Suppressor macrophage treated with lipopolysaccharide for 4 hours (primary cell): Measurements from ENCODE around the gene DAD1.

Experiments
- DNase-seq: peaks from one replicate; pipeline ENCODE4 v3.0.0-alpha.2; 2020

The DAD1 gene

DNA sequence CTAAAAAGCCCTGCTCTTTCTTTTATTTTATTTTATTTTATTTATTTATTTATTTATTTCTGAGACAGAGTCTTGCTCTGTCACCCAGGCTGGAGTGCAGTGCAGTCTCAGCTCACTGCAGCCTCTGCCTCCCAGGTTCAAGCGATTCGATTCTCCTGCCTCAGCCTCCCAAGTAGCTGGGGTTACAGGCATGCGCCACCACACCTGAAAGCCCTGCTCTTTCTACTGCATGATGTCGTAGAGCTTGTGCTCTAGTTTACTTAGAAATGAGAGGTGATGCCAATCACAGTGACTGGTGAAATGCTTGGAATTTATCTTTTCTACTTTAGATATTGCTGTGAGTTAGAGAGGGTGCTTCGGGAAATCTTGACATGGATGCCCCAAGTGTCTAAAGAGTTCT, 54.5 kb downstream of the DAD1 start:
- DNase-seq = no peak

DNA sequence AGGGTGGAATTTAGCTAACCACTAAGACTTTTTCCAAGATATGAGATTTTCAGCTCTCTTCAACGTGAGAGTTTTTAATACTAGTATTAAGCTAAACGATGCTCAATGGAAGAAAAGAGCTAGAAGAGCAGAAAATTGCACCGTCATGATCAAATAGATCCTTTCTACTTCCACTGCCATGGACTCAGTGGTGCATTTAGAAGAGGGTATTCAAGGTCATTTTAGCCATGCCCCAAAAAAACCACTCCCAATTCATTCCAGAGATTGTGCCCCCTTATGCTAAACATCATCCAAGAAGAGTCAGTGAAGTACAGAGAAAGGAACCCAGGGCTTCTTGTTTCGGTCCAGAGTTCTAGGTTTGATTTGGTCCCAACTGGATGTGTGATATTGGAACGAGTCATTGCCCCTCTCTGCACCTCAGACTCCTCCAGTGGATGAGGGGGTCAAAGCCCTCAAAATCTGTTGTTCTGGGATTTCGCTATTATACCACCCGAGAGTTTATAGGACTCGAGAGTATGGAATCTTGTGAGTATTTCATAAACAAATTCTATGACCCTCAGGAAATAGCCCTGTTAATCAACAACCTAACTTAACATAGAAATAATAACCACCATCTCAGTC, 55.2 kb downstream of the DAD1 start:
- no peak for DNase-seq

DNA sequence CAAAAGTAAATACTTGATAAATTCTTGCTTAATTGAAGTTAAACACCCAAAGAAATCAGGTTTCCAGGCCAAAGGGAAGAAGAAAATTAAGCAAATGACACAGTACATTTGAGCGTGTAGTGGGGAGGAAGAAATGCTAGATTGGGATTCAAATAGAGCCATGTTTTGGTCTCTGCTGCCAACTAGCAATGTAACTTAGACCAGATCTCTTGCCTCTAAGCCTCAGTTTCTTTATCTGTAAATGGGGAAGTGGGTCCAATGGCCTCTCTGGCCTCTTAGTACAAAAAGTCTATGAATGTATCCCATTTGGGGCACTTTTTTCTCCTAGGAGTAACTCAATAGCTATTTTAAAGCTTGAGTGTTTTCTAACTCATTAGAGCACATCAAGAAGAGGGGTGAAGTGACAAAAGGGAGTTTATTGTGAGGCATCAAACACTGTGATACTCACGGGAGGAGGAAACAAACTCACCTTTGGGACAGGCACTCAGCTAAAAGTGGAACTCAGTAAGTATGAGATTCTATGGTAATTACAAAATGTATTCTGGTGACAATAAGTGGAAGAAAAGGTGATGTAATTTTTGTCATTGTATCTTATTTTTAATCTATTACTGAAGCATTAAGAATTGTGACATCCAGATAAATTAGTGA, 55.8 kb downstream of the DAD1 start:
- DNase-seq = no peak

DNA sequence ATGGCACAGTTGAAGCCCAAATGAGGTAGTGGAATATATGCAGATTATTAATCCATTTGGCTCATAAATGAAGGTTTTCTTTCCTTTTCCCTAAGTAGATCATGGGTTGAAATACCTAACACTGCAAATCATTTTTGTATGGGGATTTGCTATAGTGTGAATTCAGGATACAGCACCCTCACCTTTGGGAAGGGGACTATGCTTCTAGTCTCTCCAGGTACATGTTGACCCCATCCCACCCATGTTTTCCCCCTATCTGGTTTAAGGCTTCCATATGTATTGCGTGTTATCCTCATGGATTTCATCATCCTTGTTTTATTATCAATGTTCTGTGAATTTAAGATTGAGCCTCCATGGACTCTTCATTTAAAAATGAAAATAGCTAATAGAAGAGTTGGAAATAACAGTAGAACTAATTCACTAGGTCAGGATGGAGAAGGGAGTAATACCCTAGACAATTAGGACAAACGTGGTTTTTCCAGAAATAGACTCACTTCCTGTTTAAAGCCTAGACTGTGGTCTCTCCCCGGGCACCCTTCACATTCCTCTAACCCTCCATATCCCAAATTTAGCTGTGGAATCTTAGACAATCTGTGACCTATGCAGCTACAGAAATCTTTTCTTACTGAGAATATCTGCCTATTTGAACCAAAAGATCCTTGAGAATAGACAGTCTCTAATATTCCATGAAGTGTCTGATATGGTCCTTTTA, 56.5 kb downstream of the DAD1 start:
- no peak for DNase-seq

DNA sequence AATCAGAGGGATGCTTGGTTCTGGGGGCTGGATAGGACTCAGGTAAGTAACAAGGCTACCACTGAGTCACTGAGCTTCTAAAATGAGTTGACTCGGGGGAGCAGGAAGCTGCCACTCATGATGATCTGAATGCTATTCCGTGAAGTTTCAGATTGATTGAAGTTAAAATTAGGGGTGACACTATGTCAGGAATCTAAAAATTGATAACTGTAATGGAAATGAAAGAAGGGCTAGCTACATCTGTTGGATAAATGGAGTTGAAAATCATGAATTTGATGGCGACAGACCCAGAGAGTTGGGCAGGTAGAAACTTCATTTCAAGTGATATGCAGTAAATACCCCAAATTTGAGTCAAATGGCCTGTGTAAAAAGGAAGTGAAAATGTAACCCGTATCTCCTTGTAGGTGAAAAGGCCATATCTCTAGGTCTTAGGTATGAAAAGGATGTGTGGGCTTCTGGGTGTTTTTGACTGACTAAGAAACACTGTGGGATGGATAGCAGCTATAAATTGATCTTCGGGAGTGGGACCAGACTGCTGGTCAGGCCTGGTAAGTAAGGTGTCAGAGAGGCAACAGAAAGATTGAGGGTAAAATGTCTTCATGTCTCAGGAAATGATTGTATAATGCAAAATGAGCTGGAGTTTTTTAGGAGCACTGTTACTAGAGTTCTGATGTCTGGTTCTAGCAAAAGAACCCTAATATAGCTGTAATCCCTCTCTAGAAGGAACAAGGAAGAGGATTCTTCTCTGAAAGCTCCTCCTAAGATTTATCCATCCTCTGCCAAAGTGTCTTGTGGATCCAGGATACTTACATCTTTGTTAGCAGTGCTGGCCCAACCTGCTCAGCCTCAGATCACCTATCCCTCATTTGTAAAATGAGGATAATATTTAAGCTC, 57.3 kb downstream of the DAD1 start:
- DNase-seq = no peak

DNA sequence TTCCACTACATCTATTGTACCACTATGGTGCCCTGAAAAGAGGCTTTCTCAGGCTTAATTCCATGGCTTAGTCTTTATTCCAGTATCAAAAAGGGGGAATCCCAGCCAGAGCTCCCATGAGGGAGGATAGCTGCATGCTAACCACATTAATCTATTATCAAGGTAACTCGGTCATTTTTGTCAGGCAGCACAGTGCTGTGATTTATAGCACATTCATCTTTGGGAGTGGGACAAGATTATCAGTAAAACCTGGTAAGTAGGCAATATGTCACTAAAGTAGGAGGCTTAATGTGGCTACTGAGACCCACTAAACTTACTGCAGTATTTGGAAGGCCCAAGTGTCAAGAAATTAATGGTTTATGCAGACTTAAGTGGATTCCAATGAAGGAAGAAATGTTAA, 58.9 kb downstream of the DAD1 start:
- DNase-seq = no peak

DNA sequence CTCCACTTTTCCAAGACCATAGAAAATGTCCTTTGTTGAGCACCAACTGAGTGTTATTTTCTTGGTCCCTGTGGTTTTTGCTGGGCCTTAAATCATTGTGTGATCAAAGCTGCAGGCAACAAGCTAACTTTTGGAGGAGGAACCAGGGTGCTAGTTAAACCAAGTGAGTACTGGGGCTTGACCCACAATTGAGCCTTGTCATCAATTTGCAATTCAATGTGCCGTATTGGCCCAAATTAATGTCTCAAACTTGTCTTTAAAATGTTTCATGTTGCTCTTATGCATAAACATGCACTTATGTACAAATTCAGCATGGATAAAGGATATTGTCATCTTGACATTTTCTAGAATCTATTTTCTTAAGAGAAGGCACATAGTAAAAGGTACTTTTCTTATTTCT, 62.3 kb downstream of the DAD1 start:
- DNase-seq = no peak

DNA sequence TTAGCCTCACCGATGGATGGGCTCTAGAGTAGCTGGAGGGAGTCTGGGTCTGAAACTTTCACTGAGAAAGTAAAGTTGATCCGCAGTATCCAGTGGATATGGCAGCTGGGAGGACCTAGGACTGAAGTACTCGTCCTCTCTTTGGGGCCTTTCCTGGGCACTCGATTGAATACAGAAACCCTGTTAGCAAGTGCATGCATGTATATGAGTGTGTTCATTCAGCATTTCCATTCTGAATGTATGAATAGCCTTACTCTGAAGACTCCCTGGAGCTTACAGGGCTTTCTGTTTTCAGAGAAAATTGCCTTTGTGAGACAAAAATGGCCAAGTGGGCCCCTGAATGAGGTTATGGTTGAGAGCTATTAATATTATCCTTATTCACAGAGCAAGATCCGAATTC, 62.8 kb downstream of the DAD1 start:
- no peak for DNase-seq

DNA sequence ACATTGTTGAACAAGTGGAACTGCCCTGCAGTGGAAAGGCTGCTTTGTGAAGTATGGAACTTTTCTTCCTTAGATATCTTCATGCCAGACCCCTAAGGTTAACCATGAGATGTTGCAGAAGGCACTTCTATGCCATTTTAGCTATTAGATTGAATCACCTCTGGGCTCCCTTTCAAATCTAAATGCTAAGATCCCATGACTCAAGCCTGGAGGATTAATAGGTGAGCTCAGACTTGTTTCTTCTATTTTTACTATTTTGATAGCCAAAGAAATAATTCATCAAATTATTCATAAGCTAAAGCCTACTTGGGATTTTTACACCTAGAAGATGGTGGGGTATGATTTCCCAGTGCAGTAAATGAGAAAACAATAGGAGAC, 64.3 kb downstream of the DAD1 start:
- DNase-seq = no peak

DNA sequence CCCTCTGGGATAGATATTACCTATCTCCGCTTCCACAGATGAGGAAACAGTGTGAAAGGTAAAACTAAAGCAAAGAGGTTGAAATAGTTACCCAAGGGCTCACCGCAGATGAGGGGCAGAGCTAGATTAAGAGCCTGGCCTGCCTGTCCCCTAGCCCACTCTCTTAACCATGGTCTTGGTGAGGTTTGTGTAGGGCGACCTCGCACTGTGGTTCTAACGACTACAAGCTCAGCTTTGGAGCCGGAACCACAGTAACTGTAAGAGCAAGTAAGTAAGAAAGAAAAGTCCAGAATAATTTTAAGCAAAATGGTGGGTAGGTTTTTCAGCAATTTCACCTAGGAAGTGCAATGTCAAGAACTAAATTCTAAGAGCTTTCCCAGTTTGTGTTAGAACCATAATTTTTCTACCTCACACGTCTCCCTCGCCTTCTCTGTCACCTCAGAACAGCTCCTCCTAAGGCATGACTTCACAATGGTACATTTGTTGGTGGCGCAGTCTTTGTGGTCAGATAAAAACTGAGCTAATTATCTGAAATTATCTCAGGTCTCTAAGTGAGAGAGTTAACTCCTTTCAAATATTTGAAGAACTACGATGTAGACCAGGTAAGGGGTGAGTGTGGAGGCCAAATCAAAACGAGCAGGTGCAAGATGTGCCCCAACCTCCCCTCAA, 64.8 kb downstream of the DAD1 start:
- DNase-seq = no peak

DNA sequence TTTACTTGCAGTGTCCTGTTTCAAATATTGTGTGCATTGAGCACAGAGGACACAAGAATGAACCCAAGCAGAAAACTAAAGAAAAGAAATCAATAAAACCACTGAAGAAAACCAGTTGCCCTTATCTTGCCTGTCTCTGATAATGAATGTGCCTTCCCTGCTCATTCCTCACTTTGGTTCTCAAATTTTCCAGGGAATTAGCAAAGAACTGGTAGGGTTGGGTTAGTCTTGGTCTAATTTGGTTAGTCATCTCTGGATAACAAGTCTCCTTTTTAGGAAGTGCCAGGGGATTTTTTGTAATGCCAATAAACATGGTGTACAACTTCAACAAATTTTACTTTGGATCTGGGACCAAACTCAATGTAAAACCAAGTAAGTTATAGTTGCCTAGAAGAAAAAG, 65.7 kb downstream of the DAD1 start:
- DNase-seq = no peak

DNA sequence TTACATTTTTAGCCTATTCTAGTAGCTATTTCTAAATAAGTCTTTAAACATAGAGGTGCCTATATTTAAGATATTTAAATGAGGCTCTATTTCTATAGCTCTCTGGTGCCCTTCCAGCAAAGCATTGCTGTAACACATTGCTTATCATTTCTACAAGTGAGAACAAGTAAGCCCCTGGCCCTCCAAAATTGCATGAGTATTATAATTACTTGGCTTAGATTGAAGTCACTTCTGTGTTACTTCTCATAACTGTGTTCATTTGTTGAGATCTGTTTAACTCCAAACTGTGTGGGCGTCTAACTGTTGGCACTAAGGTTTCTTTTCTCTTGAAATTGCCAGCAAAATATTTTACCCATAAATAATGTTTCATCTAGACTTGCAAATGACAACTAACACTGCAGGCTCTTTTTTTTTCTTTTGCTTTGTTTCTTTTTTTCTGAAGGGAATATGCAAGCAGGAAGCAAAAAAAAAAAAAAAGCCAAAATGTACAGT, 66.5 kb downstream of the DAD1 start:
- peak; percentile 27 for DNase-seq

DNA sequence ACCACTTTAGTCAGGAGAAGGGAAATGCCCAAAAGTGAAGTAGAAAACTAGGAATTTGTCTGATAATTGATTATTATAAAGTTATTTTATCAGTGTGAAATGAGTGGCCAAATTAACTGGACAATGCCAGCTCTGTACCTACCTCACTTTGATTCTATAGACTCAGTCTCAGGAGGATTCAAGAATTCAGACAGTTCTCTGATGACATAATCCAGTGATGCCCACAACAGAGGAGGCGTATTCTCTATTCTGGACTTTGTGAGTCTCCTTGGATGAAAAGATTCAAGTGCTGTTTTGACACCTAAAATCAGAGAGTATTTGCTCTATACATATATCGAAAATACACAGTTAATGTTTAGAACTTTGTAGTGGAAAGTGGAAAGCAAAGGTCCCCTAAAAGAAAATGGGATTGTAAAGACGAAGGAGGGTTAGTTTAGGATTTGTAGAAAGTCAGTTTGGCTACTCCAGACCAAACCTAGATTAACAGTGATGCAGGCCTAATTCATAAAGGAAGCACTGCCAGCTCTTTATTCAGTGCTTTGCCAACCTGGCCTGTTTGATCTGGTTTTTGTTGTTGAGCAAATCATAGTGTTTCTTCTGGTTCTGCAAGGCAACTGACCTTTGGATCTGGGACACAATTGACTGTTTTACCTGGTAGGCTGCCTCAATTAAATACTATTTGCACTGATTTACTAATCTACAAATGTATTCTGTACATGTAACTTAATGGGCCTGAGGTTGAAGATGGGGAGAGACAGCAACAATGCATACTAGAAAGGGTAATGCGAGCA, 67.4 kb downstream of the DAD1 start:
- no peak for DNase-seq

DNA sequence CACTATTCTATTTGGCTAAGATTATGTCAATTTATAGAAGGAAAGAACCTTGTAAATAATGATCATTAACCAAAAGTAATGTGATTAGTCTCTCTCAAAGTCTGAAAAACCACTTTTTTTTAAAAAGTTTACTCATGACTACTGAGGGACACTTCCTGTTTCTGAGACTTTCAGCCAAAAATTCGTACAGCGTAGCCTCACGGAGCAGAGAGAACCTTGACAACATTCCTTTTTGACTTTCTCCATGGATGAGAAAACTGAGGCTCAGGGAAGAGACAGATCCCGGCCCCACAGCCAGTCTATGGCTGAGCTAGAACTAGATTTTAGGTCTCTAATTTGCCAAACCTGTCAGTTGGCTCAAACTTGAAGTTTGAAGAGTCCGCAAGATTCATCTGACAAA, 68.2 kb downstream of the DAD1 start:
- DNase-seq = peak; percentile 42

DNA sequence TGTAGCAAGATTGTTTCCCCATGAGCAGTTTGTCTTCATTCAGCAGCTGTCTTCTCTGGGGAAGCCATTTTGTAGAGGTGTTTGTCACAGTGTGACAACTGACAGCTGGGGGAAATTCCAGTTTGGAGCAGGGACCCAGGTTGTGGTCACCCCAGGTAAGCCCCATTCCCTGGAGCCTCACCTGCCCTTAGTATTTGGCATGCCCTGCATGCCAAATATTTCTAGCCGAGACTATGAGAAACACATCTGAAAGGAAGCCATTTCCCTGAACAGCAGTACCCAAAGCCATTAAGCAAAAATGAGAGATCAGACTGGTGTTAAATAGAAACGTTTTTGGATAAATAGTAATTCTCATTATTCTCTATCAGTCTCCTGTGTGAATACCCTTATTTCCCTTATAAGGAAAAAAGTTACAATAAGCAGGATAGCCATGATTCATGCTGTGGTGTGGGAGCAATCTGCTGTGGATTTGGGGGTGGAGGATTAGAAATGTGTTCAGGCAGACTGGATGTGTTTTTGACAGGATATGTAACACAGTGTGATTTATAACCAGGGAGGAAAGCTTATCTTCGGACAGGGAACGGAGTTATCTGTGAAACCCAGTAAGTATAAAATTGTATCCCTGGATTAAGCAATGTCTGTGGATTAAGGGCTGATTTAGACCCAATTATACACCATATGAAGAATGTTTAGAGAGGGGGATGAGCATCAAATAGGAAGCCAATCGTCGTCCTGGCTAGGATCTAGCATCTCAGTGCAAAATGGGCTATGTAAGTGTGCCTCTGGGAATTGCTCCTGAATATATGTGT, 68.9 kb downstream of the DAD1 start:
- DNase-seq = no peak

DNA sequence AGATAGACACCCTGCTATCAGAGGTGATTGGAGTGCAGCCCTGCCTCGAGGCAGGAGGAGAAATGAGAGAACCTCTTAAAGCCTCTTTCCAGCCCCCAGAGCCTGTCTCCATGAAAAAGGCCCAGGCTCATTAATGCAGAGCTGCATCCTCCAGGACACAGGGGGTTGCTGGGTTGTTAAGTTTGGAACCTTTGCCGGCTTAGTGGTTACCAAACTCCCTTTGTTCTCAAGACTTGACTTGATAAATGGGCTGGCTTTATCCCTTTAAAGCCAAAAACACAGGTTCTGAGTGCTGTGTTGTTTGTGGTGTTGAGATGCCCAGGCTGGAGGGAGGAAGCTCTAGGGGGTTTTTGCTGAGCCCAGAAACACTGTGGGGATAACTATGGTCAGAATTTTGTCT, 71.0 kb downstream of the DAD1 start:
- DNase-seq = no peak

DNA sequence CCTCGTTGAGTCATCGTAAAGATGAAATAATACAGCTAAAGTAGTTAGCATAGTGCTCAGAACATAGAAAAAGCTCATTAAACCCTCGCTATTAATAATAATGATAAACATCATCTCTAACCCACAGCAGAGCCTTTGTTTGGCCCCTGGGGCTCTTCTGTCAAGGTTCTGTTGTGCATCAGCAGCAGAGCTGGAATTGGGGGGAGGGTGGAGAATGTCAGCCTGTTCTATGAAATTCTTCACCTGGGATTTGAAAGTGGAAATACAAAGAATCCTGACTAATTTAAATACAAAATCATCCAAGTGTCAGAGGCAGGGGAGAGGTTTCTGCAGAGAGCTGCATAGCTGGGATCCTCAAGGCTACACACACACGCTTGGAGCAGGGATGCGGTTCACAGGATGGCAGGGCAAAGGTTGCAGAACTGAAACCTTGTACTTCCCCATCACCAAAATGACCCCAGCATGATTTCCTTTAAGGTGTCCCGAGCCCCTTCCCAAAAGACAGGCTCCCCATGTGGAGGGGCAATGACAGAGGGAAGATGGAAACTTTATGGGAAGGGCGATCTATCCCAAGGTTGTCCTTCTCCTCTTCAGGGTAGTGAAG, 71.8 kb downstream of the DAD1 start:
- DNase-seq = no peak

DNA sequence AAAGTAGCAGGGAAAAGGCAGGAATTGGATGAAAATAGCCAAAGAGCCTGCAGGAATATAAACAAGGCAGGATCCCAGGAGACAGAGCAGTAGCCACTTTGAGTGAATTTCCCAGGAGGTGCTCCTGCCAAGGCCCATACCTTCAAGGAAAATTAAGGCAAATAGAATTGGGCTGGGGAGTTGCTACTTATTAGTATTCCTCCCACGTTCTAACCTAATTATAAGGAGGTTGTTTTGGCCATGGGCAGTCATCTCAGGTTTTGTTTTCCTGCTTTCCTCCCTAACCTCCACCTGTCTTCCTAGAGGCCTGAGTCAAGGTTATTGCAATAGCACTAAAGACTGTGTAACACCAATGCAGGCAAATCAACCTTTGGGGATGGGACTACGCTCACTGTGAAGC, 73.1 kb downstream of the DAD1 start:
- no peak for DNase-seq
